Aorta (tissue), 5 donors: ENCODE results near the gene SYT1. TPM values are rescaled to one million over a fixed set of nuclear protein-coding genes. Genes with fewer than 3 reads are reported as not detected.
"Not testable (repeated sequence)": the region's sequence is repeated elsewhere in the genome, so short reads cannot be mapped to it uniquely, and the experiment has no call there.

Experiments used
- ATAC-seq: fragments of 200-7000 bp; cut with Tn5 transposase; one replicate; pipeline ENCODE4 v1.9.1; 2022; ENCODE audit warnings: moderate library complexity; ENCODE audit not compliant: low FRiP score
- DNase-seq, 2 donors: peaks; one replicate each; pipeline ENCODE4 v3.0.0-alpha.2; 2020
- H3K27ac ChIP-seq, 2 donors: one replicate each; pipeline ENCODE4 v1.5.1; 2013; ENCODE audit warnings: low read length in 2 of 2, mild to moderate bottlenecking in 2 of 2, moderate library complexity in 2 of 2, control low read depth in 1 of 2, inconsistent platforms in 1 of 2, low read depth in 1 of 2
- H3K27me3 ChIP-seq, 2 donors: one replicate each; pipeline ENCODE4 v1.6.1; 2013; ENCODE audit warnings: control low read depth in 1 of 2, low read length in 1 of 2, mild to moderate bottlenecking in 1 of 2, moderate library complexity in 1 of 2; ENCODE audit not compliant: insufficient read depth in 2 of 2, control insufficient read depth in 1 of 2
- H3K36me3 ChIP-seq, 2 donors: one replicate each; pipeline ENCODE4 v1.6.1; 2013; ENCODE audit warnings: control low read depth in 1 of 2, low read length in 1 of 2, mild to moderate bottlenecking in 1 of 2; ENCODE audit not compliant: insufficient read depth in 2 of 2, control insufficient read depth in 1 of 2
- H3K4me1 ChIP-seq, 2 donors: one replicate each; pipeline ENCODE4 v1.6.1; 2013; ENCODE audit warnings: low read length in 2 of 2, control low read depth in 1 of 2, mild to moderate bottlenecking in 1 of 2, moderate library complexity in 1 of 2; ENCODE audit not compliant: insufficient read depth in 2 of 2, control insufficient read depth in 1 of 2
- H3K4me3 ChIP-seq, 2 donors: one replicate each; pipeline ENCODE4 v1.5.1; 2013; ENCODE audit warnings: low read length in 2 of 2, control low read depth in 1 of 2, mild to moderate bottlenecking in 1 of 2
- H3K9me3 ChIP-seq: one replicate; pipeline ENCODE4 v1.6.1; 2013; ENCODE audit warnings: mild to moderate bottlenecking, low read length; ENCODE audit not compliant: control insufficient read depth
- WGBS, 2 donors: extraction: QIAGEN DNeasy Blood & Tissue Kit; methylation state at CpG; one replicate each; pipeline ENCODE4 v1.1.7; 2013; 5-methylcytosine and 5-hydroxymethylcytosine counted together
- intact Hi-C, 2 donors: fragments of 100-400 bp; cut with DNase I; formaldehyde crosslinking; loops; one replicate each; pipeline versions ENCODE4 v1.14.2 to v1.15.0; 2022
- long read RNA-seq, 2 donors: library from polyadenylated mRNA; unstranded; transcript quantifications; one replicate each; pipeline ENCODE4 v2.0.0, GENCODE V29; 2020 to 2021
- polyA plus RNA-seq, 2 donors: library from polyadenylated mRNA; stranded (reverse); fragments of 200-250 nt; gene quantifications; one replicate each; pipeline ENCODE4 v1.2.3, GENCODE V29; 2013
- total RNA-seq, 2 donors: library from RNA; stranded (reverse); fragmentation: NEBNext Ultra II Directional; extraction: Animal tissue kit (Norgen Biotek cat#: 25700); gene quantifications; one replicate each; pipeline ENCODE4 v1.2.1, GENCODE V29; 2021
- donor health status: healthy with polysubstance abuse.
- donor health status: Bipolar disorder and iron deficiency.
- donor health status: DM: no; HTN: no; CAD: no.
- donor health status: DM: no; HTN: no; CAD: no.
- donor health status: DM: yes; HTN: yes; CAD: no.

SYT1 gene
- total RNA-seq (1 to 10 TPM; 1.5 to 1.8 TPM), polyA plus RNA-seq (under 1 TPM in 1 of 2 donors, not detected in 1; 0.05 TPM)
- long read RNA-seq, donor 1, partial matches to known transcripts: 1 of 3 reads
- long read RNA-seq, donor 1, other reads (novel, unspliced or antisense): 2 of 3 reads
- long read RNA-seq, donor 2, partial matches to known transcripts: 0 of 2 reads
- long read RNA-seq, donor 2, other reads (novel, unspliced or antisense): 2 of 2 reads

- no peak within 1 kb of the TSS for H3K27ac ChIP-seq
- no peaks in the 10 kb centered on the region for H3K4me1 ChIP-seq
- H3K27me3 ChIP-seq: no peaks in the 10 kb centered on the region
- peak in 1 of 2 donors; percentile 75 for DNase-seq
- no peaks in the 10 kb centered on the region for H3K36me3 ChIP-seq
- WGBS, 2 donors: 2% methylated on average over 19 of the region's 19 CpGs
- intact Hi-C loops: no loop called here
- peak within 1 kb of the TSS; percentile 4 to 52 for H3K4me3 ChIP-seq
- no peaks in the 10 kb centered on the region for H3K9me3 ChIP-seq
- peak; percentile 36 for ATAC-seq
Observed at GRCh38 chr12:78864403-78864869, at the start of gene SYT1. Gene SYT1 (plus strand): TSS chr12:78864774.

DNA sequence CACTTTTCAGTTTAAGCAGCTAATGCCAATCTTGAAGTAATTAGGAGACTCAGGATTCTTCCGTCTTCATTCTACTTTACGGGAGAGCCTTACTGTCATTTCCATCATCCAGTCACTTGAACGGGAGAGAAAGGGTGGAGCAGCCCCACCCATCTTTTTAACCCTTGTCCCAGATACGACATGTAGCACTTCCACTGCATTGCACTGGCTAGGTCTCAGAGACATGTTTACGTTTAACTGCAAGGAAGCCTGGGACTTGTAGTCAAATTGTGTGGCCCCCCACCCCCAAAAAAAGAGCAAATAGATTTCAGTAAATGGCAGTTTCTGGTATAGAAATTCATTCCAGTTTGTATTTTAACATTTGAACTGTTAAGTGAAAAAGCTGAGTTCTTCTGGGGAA lies 46.1 kb upstream of the SYT1 start:
- Histone ChIP-seq H3K36me3 (no peaks in the 10 kb centered on the region), H3K27ac (no peak overlapping the region), H3K4me1 (no peaks in the 10 kb centered on the region), H3K27me3 (no peaks in the 10 kb centered on the region), H3K9me3 (no peaks in the 10 kb centered on the region), H3K4me3 (no peak overlapping the region)
- WGBS, 2 donors: 28 to 30% methylated on average over 5 of the region's 5 CpGs
- DNase-seq (no peak), ATAC-seq (no peak)
- intact Hi-C loops: no loop called here

DNA sequence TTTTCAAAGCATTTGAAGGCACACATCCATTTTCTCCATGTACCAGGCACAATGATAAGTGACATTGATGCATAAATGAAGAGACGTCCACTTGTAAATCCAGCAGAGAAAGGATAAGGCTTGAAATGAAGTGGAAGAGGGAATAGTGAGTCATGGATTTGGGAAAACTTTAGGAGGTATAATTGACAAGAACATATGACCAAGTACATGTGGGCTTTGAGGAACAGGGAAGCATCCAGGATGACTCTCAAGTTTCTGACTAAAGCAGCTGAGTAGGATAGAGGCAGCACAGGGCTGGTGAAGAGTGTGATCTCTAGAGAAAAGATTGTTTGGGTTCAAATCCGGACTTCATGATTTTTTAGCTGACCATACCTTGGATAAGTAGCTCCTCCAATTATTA lies 43.6 kb upstream of the SYT1 start:
- ATAC-seq: no peak
- Histone ChIP-seq H3K27ac (no peak overlapping the region), H3K9me3 (no peaks in the 10 kb centered on the region), H3K36me3 (no peaks in the 10 kb centered on the region), H3K4me1 (no peaks in the 10 kb centered on the region), H3K4me3 (no peak overlapping the region), H3K27me3 (no peaks in the 10 kb centered on the region)
- no peak for DNase-seq
- intact Hi-C loops: no loop called here
- 68 to 85% methylated on average over 2 of the region's 2 CpGs for WGBS, 2 donors

- no peak for DNase-seq
- Histone ChIP-seq H3K36me3 (no peaks in the 10 kb centered on the region), H3K9me3 (no peaks in the 10 kb centered on the region), H3K27me3 (no peaks in the 10 kb centered on the region), H3K4me3 (no peak overlapping the region), H3K4me1 (no peaks in the 10 kb centered on the region), H3K27ac (no peak overlapping the region)
- no peak for ATAC-seq
- intact Hi-C loops: no loop called here
Observed at GRCh38 chr12:78824918-78825317, 39.7 kb upstream of the SYT1 start.

DNA sequence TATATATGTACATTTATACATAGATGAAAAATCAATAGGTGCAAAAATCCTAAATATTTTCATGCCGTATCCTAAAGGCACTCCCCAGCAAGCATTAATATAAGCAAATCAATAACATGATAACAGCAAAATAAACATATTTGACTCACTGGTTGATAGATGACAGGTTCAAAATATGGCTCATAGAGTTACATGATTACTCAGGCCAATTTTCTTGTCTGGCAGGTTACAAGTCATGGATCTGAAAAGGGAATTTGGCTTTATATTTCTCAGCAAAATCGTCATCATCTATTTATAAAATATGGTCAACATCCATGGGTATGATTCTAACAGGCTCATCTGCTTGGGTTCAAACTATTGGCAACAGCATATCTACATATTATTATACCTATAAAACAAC lies 34.9 kb upstream of the SYT1 start:
- intact Hi-C loops: no loop called here
- DNase-seq: no peak
- WGBS, 2 donors: 60 to 68% methylated on average over 2 of the region's 2 CpGs
- Histone ChIP-seq H3K4me3 (no peak overlapping the region), H3K4me1 (no peaks in the 10 kb centered on the region), H3K27ac (no peak overlapping the region), H3K27me3 (no peaks in the 10 kb centered on the region), H3K36me3 (no peaks in the 10 kb centered on the region), H3K9me3 (no peaks in the 10 kb centered on the region)
- ATAC-seq: no peak

DNA sequence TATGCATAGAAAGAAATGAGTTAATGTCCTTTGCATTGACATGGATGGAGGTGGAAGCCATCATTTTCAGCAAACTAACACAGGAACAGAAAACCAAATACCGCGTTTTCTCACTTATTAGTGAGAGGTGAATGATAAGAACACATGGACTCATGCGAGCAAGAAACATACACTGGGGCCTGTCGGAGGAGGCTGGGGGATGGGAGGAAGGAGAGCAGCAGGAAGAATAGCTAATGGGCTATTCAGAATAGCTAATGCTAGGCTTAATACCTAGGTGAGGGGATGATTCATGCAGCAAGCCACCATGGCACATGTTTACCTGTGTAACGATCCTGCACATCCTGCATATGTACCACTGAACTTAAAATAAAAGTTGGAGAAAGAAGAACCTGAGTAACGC lies 29.1 kb upstream of the SYT1 start:
- WGBS, 2 donors: 85 to 87% methylated on average over 6 of the region's 6 CpGs
- no peak overlapping the region for H3K27ac ChIP-seq

DNA sequence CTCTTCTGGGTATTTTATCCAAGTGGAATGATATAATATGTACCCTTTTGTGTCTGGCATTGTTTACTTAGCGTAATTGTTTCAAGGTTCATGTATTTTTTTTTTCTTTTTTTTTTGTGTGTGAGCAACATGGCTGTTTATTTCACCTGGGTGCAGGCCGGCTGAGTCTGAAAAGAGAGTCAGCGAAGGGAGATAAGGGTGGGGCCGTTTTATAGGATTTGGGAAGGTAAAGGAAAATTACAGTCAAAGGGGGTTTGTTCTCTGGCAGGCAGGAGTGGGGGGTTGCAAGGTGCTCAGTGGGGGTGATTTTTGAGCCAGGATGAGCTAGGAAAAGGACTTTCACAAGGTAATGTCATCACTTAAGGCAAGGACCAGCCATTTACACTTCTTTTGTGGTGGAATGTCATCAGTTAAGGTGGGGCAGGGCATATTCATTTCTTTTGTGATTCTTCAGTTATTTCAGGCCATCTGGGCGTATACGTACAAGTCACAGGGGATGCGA lies 24.0 kb upstream of the SYT1 start:
- H3K4me1 ChIP-seq, H3K4me3 ChIP-seq, H3K9me3 ChIP-seq, DNase-seq, ATAC-seq, H3K27me3 ChIP-seq, H3K36me3 ChIP-seq, H3K27ac ChIP-seq, intact Hi-C loops: not testable (repeated sequence)
- WGBS, 2 donors: 82 to 83% methylated on average over 7 of the region's 7 CpGs

More for the DNA sequence above, 29.1 kb upstream of the SYT1 start:
- Histone ChIP-seq H3K27me3 (no peaks in the 10 kb centered on the region), H3K4me1 (no peaks in the 10 kb centered on the region), H3K9me3 (no peaks in the 10 kb centered on the region), H3K4me3 (no peak overlapping the region), H3K36me3 (no peaks in the 10 kb centered on the region)
- ATAC-seq: no peak
- no peak for DNase-seq
- intact Hi-C loops: no loop called here

- Histone ChIP-seq H3K9me3 (no peaks in the 10 kb centered on the region), H3K36me3 (no peaks in the 10 kb centered on the region), H3K4me3 (no peak overlapping the region), H3K4me1 (no peaks in the 10 kb centered on the region), H3K27ac (no peak overlapping the region), H3K27me3 (no peaks in the 10 kb centered on the region)
- DNase-seq (no peak), ATAC-seq (no peak)
- intact Hi-C loops: no loop called here
Observed at GRCh38 chr12:78853231-78853630, 11.3 kb upstream of the SYT1 start.
